Measurements from ENCODE around the gene NDUFB10.

NDUFB10 gene

GRCh38 chr16:1987198-1987597 lies 27.9 kb downstream of the NDUFB10 start:
- DNase-seq (ENCODE audit: low read depth in 1 of 2, low spot score in 1 of 2), result no peak
- no peak for TF ChIP-seq GABPA (IDR thresholded peaks at IDR 0.05; ENCODE audit: low read depth)
- TF ChIP-seq REST (IDR thresholded peaks at IDR 0.05; ENCODE audit: insufficient replicate concordance, low read depth), result no peak
- no peak for TF ChIP-seq POLR2AphosphoS5 (IDR thresholded peaks at IDR 0.05; ENCODE audit: low read depth)
- TF ChIP-seq SPI1 (IDR thresholded peaks at IDR 0.05; ENCODE audit: borderline replicate concordance, low read depth), result no peak
- no peak for TF ChIP-seq CTCF (IDR thresholded peaks at IDR 0.05; ENCODE audit: insufficient read depth, low read length)
- Histone ChIP-seq H3K4me3 (replicated peaks; ENCODE audit: insufficient read depth, low read length) (no peak overlapping the region), H3K27ac (replicated peaks) (no peak overlapping the region), H3K27me3 (ENCODE audit: insufficient read depth, poor library complexity, severe bottlenecking) (peaks cover 36% of the 10 kb centered on the region)

- no peak for TF ChIP-seq POLR2AphosphoS5 (IDR thresholded peaks at IDR 0.05; ENCODE audit: low read depth)
- TF ChIP-seq SPI1 (IDR thresholded peaks at IDR 0.05; ENCODE audit: borderline replicate concordance, low read depth), result no peak
- no peak for TF ChIP-seq CTCF (IDR thresholded peaks at IDR 0.05; ENCODE audit: insufficient read depth, low read length)
- no peak for TF ChIP-seq REST (IDR thresholded peaks at IDR 0.05; ENCODE audit: insufficient replicate concordance, low read depth)
- TF ChIP-seq GABPA (IDR thresholded peaks at IDR 0.05; ENCODE audit: low read depth), result no peak
- no peak for DNase-seq (ENCODE audit: low read depth in 1 of 2, low spot score in 1 of 2)
- no peak within 1 kb of the TSS; the same call in 1 of the 2 replicates for H3K4me3 ChIP-seq (replicated peaks; ENCODE audit: insufficient read depth, low read length)
- H3K27me3 ChIP-seq (ENCODE audit: insufficient read depth, poor library complexity, severe bottlenecking), result peaks cover 26% of the 10 kb centered on the region
- no peak within 1 kb of the TSS for H3K27ac ChIP-seq (replicated peaks)
Observed at GRCh38 chr16:1989209-1990100, 30.1 kb downstream of the NDUFB10 start, which contains the start of gene SYNGR3. SYNGR3 (plus strand) TSS chr16:1989970; CDS start chr16:1990103, 133 bp downstream.

- Histone ChIP-seq H3K27ac (replicated peaks) (no peak overlapping the region), H3K4me3 (replicated peaks; ENCODE audit: insufficient read depth, low read length) (no peak overlapping the region), H3K27me3 (ENCODE audit: insufficient read depth, poor library complexity, severe bottlenecking) (peaks cover 26% of the 10 kb centered on the region)
- DNase-seq (ENCODE audit: low read depth in 1 of 2, low spot score in 1 of 2), result no peak
- TF ChIP-seq CTCF (IDR thresholded peaks at IDR 0.05; ENCODE audit: insufficient read depth, low read length) (no peak), POLR2AphosphoS5 (IDR thresholded peaks at IDR 0.05; ENCODE audit: low read depth) (no peak), REST (IDR thresholded peaks at IDR 0.05; ENCODE audit: insufficient replicate concordance, low read depth) (no peak), SPI1 (IDR thresholded peaks at IDR 0.05; ENCODE audit: borderline replicate concordance, low read depth) (no peak), GABPA (IDR thresholded peaks at IDR 0.05; ENCODE audit: low read depth) (no peak)
Observed at GRCh38 chr16:1990101-1990350, 30.7 kb downstream of the NDUFB10 start.
